Measurements from ENCODE around the gene APOL3.
A peak's percentile ranks its signal among the peaks of the same experiment; 100 is the strongest.
"Not testable (repeated sequence)": the region's sequence is repeated elsewhere in the genome, so short reads cannot be mapped to it uniquely, and the experiment has no call there.

APOL3 gene

GRCh38 chr22:36160499-36160942, at the start of gene APOL3:
APOL3 (minus strand) TSS chr22:36160755; CDS start chr22:36149055, 11,700 bp downstream.
- H3K4me3 ChIP-seq (ENCODE audit: severe bottlenecking), result no peak within 1 kb of the TSS
- H3K4me1 ChIP-seq (ENCODE audit: insufficient read depth, poor library complexity, severe bottlenecking), result peaks cover 9% of the 10 kb centered on the region
- TF ChIP-seq CTCF (IDR thresholded peaks at IDR 0.05; ENCODE audit: poor library complexity, severe bottlenecking), result no peak
- no peaks in the 10 kb centered on the region for H3K27me3 ChIP-seq (ENCODE audit: insufficient read depth, poor library complexity, severe bottlenecking)
- H3K36me3 ChIP-seq (ENCODE audit: low read depth), result no peaks in the 10 kb centered on the region
- ATAC-seq (ENCODE audit: low read depth), result peak; percentile 52
- no peaks in the 10 kb centered on the region for H3K9me3 ChIP-seq (ENCODE audit: severe bottlenecking)
- H3K27ac ChIP-seq (ENCODE audit: poor library complexity, severe bottlenecking), result no peak within 1 kb of the TSS
- no peak for DNase-seq (ENCODE audit: low spot score)

- Histone ChIP-seq H3K9me3 (ENCODE audit: severe bottlenecking) (no peaks in the 10 kb centered on the region), H3K27ac (ENCODE audit: poor library complexity, severe bottlenecking) (no peak overlapping the region), H3K36me3 (ENCODE audit: low read depth) (no peaks in the 10 kb centered on the region), H3K4me1 (ENCODE audit: insufficient read depth, poor library complexity, severe bottlenecking) (no peaks in the 10 kb centered on the region), H3K27me3 (ENCODE audit: insufficient read depth, poor library complexity, severe bottlenecking) (no peaks in the 10 kb centered on the region), H3K4me3 (ENCODE audit: severe bottlenecking) (no peak overlapping the region)
- no peak for DNase-seq (ENCODE audit: low spot score)
- no peak for TF ChIP-seq CTCF (IDR thresholded peaks at IDR 0.05; ENCODE audit: poor library complexity, severe bottlenecking)
- ATAC-seq (ENCODE audit: low read depth), result no peak
These were observed 49.7 kb upstream of the APOL3 start for GRCh38 chr22:36210224-36210623.

- H3K4me1 ChIP-seq (ENCODE audit: insufficient read depth, poor library complexity, severe bottlenecking), result not testable (repeated sequence)
These were observed 48.9 kb upstream of the APOL3 start for GRCh38 chr22:36209488-36209908.

GRCh38 chr22:36208914-36209313, 48.4 kb upstream of the APOL3 start:
- no peak for TF ChIP-seq CTCF (IDR thresholded peaks at IDR 0.05; ENCODE audit: poor library complexity, severe bottlenecking)
- no peaks in the 10 kb centered on the region for H3K27me3 ChIP-seq (ENCODE audit: insufficient read depth, poor library complexity, severe bottlenecking)
- H3K36me3 ChIP-seq (ENCODE audit: low read depth), result no peaks in the 10 kb centered on the region
- ATAC-seq (ENCODE audit: low read depth), result no peak
- DNase-seq (ENCODE audit: low spot score), result no peak
- no peaks in the 10 kb centered on the region for H3K4me1 ChIP-seq (ENCODE audit: insufficient read depth, poor library complexity, severe bottlenecking)
- H3K9me3 ChIP-seq (ENCODE audit: severe bottlenecking), result no peaks in the 10 kb centered on the region
- H3K27ac ChIP-seq (ENCODE audit: poor library complexity, severe bottlenecking), result no peak overlapping the region
- no peak overlapping the region for H3K4me3 ChIP-seq (ENCODE audit: severe bottlenecking)

More at GRCh38 chr22:36209488-36209908, 48.9 kb upstream of the APOL3 start:
- not testable (repeated sequence) for DNase-seq (ENCODE audit: low spot score); H3K4me3 ChIP-seq (ENCODE audit: severe bottlenecking); H3K27ac ChIP-seq (ENCODE audit: poor library complexity, severe bottlenecking); H3K27me3 ChIP-seq (ENCODE audit: insufficient read depth, poor library complexity, severe bottlenecking); H3K36me3 ChIP-seq (ENCODE audit: low read depth); H3K9me3 ChIP-seq (ENCODE audit: severe bottlenecking); ATAC-seq (ENCODE audit: low read depth)

GRCh38 chr22:36208162-36208765, 47.7 kb upstream of the APOL3 start:
- Histone ChIP-seq H3K27me3 (ENCODE audit: insufficient read depth, poor library complexity, severe bottlenecking) (no peaks in the 10 kb centered on the region), H3K4me3 (ENCODE audit: severe bottlenecking) (no peak overlapping the region), H3K36me3 (ENCODE audit: low read depth) (no peaks in the 10 kb centered on the region), H3K4me1 (ENCODE audit: insufficient read depth, poor library complexity, severe bottlenecking) (peaks cover 4% of the 10 kb centered on the region), H3K27ac (ENCODE audit: poor library complexity, severe bottlenecking) (no peak overlapping the region), H3K9me3 (ENCODE audit: severe bottlenecking) (no peaks in the 10 kb centered on the region)
- ATAC-seq (ENCODE audit: low read depth) (peak; percentile 44; the same call in 2 of the 3 replicates), DNase-seq (ENCODE audit: low spot score) (no peak)
- TF ChIP-seq CTCF (IDR thresholded peaks at IDR 0.05; ENCODE audit: poor library complexity, severe bottlenecking), result no peak

All from RWPE2 (cell line).